GM12801 (cell line): Measurements from ENCODE around the gene PIP4K2C.

Source experiments
- CTCF ChIP-seq: IDR thresholded peaks from one replicate; pipeline ENCODE4 v1.5.1; 2011; ENCODE audit warnings: control low read depth; ENCODE audit not compliant: insufficient read length; ENCODE audit errors: extremely low read depth

PIP4K2C gene

GRCh38 chr12:57604992-57605810, 14.2 kb downstream of the PIP4K2C start:
- no peak for TF ChIP-seq CTCF

GRCh38 chr12:57605811-57606311, 14.9 kb downstream of the PIP4K2C start:
- TF ChIP-seq CTCF = no peak

GRCh38 chr12:57606399-57606798, 15.4 kb downstream of the PIP4K2C start:
- no peak for TF ChIP-seq CTCF

- TF ChIP-seq CTCF = no peak
Measured at GRCh38 chr12:57606821-57607220, 15.8 kb downstream of the PIP4K2C start.

- no peak for TF ChIP-seq CTCF
Measured at GRCh38 chr12:57607958-57608663, 17.1 kb downstream of the PIP4K2C start.

GRCh38 chr12:57609101-57609780, 18.2 kb downstream of the PIP4K2C start:
- no peak for TF ChIP-seq CTCF
